ENCODE data around the gene LCE2A.

The LCE2A gene

DNA sequence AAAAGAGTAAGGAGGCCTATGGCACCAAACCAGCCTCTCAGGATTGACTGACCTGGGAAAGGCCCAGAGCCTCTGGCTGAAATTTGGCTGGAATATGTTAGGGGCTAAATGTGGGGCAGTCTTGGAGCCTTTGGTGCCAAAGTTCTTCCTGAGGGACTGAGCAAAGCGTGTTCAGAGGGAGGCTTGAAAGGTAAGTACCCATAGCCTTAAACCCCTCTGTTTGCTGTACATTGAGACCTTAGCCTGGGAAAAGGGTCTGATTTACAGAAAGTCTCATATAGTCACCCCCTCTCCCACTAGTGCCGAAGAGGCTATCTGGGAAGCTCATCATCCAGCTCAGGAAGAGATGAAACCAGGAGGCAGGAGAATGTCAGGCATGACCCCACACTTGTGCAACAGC is 9.7 kb downstream of the LCE2A start, which contains the start of gene LCE4A:
TSS of gene LCE4A (plus strand) at position 301 of the 400 bp plus-strand sequence. CDS start 916 bp downstream, outside the sequence.
- Histone ChIP-seq H3K9me3 (ENCODE audit: control insufficient read depth, insufficient read depth, low read length) (peaks cover 3% of the 10 kb centered on the region; the same call in 1 of the 2 replicates), H3K9ac (ENCODE audit: low read depth, low read length) (no peak within 1 kb of the TSS), H3K4me1 (ENCODE audit: insufficient read depth, low read length) (no peaks in the 10 kb centered on the region), H3K36me3 (ENCODE audit: insufficient read depth, low read length) (no peaks in the 10 kb centered on the region)

GRCh38 chr1:152718238-152718637 is 20.1 kb downstream of the LCE2A start:
- no peak overlapping the region for H3K9ac ChIP-seq (ENCODE audit: low read depth, low read length)
- H3K36me3 ChIP-seq (ENCODE audit: insufficient read depth, low read length), result no peaks in the 10 kb centered on the region
- no peaks in the 10 kb centered on the region for H3K9me3 ChIP-seq (ENCODE audit: control insufficient read depth, insufficient read depth, low read length)
- no peaks in the 10 kb centered on the region for H3K4me1 ChIP-seq (ENCODE audit: insufficient read depth, low read length)

DNA sequence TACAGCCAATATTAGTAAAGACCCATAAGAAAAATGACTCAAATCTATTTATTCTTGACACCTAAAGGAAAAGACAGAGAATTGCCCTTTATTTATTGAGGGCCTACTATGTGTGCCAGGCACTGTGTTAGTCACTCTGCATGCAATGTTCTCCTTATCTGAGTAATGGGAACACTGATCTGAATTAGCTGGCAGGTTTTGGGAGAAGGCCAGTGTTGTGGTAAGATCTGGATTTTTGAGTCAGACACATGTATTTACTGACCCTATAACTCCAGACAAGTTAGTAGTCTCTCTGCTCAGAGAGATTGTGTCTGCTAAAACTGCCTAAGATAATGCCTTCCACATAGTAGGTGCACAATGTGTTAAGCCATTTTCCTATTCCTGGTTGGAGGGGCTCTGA is 27.1 kb downstream of the LCE2A start:
- Histone ChIP-seq H3K36me3 (ENCODE audit: insufficient read depth, low read length) (no peaks in the 10 kb centered on the region), H3K4me1 (ENCODE audit: insufficient read depth, low read length) (no peaks in the 10 kb centered on the region), H3K9ac (ENCODE audit: low read depth, low read length) (no peak overlapping the region), H3K9me3 (ENCODE audit: control insufficient read depth, insufficient read depth, low read length) (no peaks in the 10 kb centered on the region)

DNA sequence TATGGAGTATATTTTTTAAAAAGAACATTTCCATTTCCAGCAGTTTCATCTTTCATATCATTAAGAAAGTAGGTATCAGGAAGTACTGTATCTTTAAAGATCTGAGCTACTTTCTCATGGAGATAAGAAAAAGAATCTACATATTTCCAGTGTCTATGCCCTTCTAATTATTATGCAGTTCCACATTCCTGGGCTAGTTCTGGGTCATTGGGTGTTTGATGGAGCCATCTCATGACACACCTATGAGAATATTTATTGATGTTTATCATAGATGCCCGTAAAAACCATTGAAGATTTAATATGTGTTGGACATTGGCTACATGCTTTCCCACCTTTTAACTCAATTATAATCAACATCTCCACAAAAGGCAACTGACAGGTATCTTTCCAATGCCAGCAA is 30.8 kb downstream of the LCE2A start:
- Histone ChIP-seq H3K4me1 (ENCODE audit: insufficient read depth, low read length) (no peaks in the 10 kb centered on the region), H3K9me3 (ENCODE audit: control insufficient read depth, insufficient read depth, low read length) (no peaks in the 10 kb centered on the region)

GRCh38 chr1:152735648-152736047 is 37.5 kb downstream of the LCE2A start:
- Histone ChIP-seq H3K9ac (ENCODE audit: low read depth, low read length) (no peak overlapping the region), H3K36me3 (ENCODE audit: insufficient read depth, low read length) (no peaks in the 10 kb centered on the region), H3K4me1 (ENCODE audit: insufficient read depth, low read length) (no peaks in the 10 kb centered on the region), H3K9me3 (ENCODE audit: control insufficient read depth, insufficient read depth, low read length) (no peaks in the 10 kb centered on the region)

More for the DNA sequence above, 30.8 kb downstream of the LCE2A start:
- Histone ChIP-seq H3K36me3 (ENCODE audit: insufficient read depth, low read length) (no peaks in the 10 kb centered on the region), H3K9ac (ENCODE audit: low read depth, low read length) (no peak overlapping the region)

GRCh38 chr1:152737997-152738396 is 39.9 kb downstream of the LCE2A start:
- Histone ChIP-seq H3K4me1 (ENCODE audit: insufficient read depth, low read length) (no peaks in the 10 kb centered on the region), H3K9ac (ENCODE audit: low read depth, low read length) (no peak overlapping the region), H3K36me3 (ENCODE audit: insufficient read depth, low read length) (no peaks in the 10 kb centered on the region), H3K9me3 (ENCODE audit: control insufficient read depth, insufficient read depth, low read length) (no peaks in the 10 kb centered on the region)

DNA sequence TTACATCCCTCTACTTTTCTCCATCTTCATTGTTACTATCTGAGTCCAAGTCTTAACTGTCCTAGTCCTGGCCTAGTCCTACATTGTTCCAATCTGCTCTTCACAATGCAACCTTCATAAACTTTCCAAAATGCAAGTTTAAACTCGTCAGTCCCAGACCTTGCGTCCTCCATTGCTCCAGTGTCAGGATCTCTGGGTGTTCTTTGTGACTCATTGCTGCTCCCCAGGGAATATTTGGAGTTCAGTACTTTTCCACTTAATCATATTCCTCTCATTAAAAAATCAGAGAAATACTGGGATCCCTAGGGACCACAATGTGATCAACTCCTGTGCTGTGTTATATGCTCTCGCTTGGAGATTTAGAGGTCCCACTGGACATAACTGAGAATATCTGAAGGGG is 41.7 kb downstream of the LCE2A start:
- Histone ChIP-seq H3K4me1 (ENCODE audit: insufficient read depth, low read length) (no peaks in the 10 kb centered on the region), H3K9ac (ENCODE audit: low read depth, low read length) (no peak overlapping the region), H3K9me3 (ENCODE audit: control insufficient read depth, insufficient read depth, low read length) (no peaks in the 10 kb centered on the region)

GRCh38 chr1:152741656-152742055 is 43.5 kb downstream of the LCE2A start:
- Histone ChIP-seq H3K36me3 (ENCODE audit: insufficient read depth, low read length) (no peaks in the 10 kb centered on the region), H3K9me3 (ENCODE audit: control insufficient read depth, insufficient read depth, low read length) (no peaks in the 10 kb centered on the region), H3K4me1 (ENCODE audit: insufficient read depth, low read length) (no peaks in the 10 kb centered on the region), H3K9ac (ENCODE audit: low read depth, low read length) (no peak overlapping the region)

More for the DNA sequence above, 41.7 kb downstream of the LCE2A start:
- H3K36me3 ChIP-seq (ENCODE audit: insufficient read depth, low read length), result no peaks in the 10 kb centered on the region

DNA sequence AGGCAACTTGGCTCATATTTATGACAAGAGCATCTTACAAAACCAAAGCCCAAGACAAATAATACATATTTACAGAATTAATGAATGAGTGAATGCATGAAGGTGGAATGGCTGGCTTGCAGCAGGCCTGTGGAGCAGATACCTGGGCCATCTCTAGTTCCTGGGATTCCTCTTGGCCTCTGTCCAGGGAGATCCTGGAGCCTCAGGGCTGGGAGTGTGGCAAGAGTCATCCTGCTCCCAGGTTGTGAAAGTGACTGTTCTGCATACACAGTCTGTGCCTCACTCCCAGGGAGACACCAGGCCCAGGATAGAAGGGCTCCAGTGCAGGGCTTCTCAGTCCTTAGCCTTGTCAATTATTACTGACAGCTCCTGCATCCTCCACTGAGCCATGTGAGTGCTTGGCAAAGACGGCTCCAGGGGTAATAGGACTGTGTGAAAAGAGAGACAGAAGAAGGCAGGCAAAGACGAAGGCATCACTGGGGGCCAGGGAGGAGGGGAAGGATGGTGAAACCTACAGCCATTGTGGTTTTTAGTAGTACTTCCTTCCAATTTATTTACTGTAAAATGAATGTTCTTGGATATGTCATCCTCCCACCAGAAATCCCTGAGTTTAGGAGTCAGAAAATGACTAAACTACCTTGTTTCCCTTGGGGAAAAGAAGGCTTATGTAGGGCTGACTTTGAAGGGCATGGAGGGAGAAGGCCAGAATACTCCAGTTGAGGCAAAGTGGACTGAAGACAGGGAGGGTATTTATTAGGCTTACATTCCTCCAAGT is 45.4 kb downstream of the LCE2A start:
- H3K9me3 ChIP-seq (ENCODE audit: control insufficient read depth, insufficient read depth, low read length), result no peaks in the 10 kb centered on the region
- H3K36me3 ChIP-seq (ENCODE audit: insufficient read depth, low read length), result no peaks in the 10 kb centered on the region
- H3K4me1 ChIP-seq (ENCODE audit: insufficient read depth, low read length), result no peaks in the 10 kb centered on the region
- H3K9ac ChIP-seq (ENCODE audit: low read depth, low read length), result no peak overlapping the region

DNA sequence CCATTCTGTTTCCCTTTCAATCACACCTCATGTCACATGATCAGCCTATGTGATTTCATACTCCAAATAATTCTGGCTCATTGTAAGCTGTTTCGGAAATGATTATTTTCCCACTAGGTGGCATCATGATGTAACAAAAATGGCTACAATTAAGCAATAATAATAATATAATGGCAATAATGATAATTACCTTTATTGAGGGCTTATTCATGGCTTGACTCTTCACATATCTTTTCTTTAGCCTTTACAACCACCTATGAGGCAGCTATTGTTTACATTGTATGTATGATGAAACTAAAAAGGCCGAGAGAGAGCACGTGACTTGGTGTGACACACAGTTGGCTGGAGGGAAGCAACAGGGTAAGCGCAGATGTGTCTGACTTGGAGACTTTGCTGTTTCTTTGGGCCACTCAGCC is 47.2 kb downstream of the LCE2A start:
- no peak overlapping the region for H3K9ac ChIP-seq (ENCODE audit: low read depth, low read length)
- H3K4me1 ChIP-seq (ENCODE audit: insufficient read depth, low read length), result no peaks in the 10 kb centered on the region
- H3K9me3 ChIP-seq (ENCODE audit: control insufficient read depth, insufficient read depth, low read length), result no peaks in the 10 kb centered on the region
- H3K36me3 ChIP-seq (ENCODE audit: insufficient read depth, low read length), result no peaks in the 10 kb centered on the region

GRCh38 chr1:152745765-152746444 is 47.8 kb downstream of the LCE2A start:
- H3K9ac ChIP-seq (ENCODE audit: low read depth, low read length), result no peak overlapping the region
- H3K9me3 ChIP-seq (ENCODE audit: control insufficient read depth, insufficient read depth, low read length), result no peaks in the 10 kb centered on the region
- no peaks in the 10 kb centered on the region for H3K4me1 ChIP-seq (ENCODE audit: insufficient read depth, low read length)
- no peaks in the 10 kb centered on the region for H3K36me3 ChIP-seq (ENCODE audit: insufficient read depth, low read length)

DNA sequence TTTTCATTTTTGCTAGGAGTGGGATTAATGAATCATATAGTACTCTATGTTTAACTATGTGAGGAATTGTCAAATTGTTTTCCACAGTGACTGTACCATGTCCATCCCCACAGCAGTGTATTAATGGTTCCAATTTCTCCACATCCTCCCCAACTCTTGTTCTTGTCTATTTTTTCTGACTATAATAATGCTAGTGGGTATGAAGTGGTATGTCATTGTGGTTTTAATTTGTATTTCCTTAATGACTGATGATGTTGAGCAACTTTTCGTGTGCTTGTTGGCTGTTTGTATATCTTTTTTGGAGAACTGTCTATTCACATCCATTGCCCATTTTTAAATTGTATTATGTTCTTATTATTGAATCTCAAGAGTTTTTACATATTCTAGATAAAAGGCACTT is 49.7 kb downstream of the LCE2A start:
- no peaks in the 10 kb centered on the region for H3K4me1 ChIP-seq (ENCODE audit: insufficient read depth, low read length)
- H3K9me3 ChIP-seq (ENCODE audit: control insufficient read depth, insufficient read depth, low read length), result no peaks in the 10 kb centered on the region
- H3K9ac ChIP-seq (ENCODE audit: low read depth, low read length), result no peak overlapping the region
- H3K36me3 ChIP-seq (ENCODE audit: insufficient read depth, low read length), result no peaks in the 10 kb centered on the region
